ENCODE results near the gene KLK3. TPM values are rescaled to one million over a fixed set of nuclear protein-coding genes. Genes with fewer than 3 reads are reported as not detected.
A peak's percentile ranks its signal among the peaks of the same experiment; 100 is the strongest.

The KLK3 gene
- total RNA-seq, 4 donors from 2014 or later = not detected

DNA sequence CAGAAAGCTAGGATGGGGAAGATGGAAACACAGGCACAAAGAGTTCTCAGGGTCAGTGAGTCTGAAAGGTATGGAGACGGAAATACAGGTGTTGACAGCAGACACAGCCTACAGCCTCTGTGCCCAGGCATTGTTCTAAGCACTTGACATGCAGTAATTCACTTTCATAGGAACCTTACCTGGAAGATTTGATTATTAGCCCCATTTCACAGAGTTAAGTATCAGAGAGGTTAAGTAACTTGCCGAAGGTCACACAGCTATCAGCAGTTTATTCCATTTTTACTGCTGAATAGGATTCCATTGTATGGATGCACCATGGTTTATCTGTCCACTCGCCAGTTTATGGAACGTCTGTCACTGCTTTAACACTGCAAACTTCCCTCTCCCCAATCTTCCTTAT lies 43.3 kb downstream of the KLK3 start:
- TF ChIP-seq, protein P1, sequence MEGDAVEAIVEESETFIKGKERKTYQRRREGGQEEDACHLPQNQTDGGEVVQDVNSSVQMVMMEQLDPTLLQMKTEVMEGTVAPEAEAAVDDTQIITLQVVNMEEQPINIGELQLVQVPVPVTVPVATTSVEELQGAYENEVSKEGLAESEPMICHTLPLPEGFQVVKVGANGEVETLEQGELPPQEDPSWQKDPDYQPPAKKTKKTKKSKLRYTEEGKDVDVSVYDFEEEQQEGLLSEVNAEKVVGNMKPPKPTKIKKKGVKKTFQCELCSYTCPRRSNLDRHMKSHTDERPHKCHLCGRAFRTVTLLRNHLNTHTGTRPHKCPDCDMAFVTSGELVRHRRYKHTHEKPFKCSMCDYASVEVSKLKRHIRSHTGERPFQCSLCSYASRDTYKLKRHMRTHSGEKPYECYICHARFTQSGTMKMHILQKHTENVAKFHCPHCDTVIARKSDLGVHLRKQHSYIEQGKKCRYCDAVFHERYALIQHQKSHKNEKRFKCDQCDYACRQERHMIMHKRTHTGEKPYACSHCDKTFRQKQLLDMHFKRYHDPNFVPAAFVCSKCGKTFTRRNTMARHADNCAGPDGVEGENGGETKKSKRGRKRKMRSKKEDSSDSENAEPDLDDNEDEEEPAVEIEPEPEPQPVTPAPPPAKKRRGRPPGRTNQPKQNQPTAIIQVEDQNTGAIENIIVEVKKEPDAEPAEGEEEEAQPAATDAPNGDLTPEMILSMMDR (IDR thresholded peaks at IDR 0.05) = no peak
- ATAC-seq (ENCODE audit: low FRiP score) (no peak), DNase-seq (ENCODE audit: low spot score) (no peak)

DNA sequence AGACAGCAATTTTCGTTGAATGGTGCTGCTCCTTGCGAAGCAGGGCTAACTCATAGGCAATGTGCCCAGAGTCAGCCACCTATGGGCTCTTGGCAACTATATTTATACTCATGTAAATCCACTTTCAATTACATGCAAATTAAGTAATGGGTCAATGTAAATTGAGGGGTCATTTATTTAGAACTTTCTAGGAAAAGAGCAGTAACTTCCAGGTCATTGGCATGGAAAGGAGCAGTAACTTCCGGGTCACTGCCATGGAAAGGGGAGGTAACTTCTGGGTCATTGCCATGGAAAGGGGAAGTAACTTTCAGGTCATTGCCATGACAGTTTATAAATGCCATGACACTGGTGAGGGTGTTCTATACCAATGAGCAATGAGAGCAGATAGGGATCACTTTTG lies 44.9 kb downstream of the KLK3 start:
- TF ChIP-seq, protein P1 (IDR thresholded peaks at IDR 0.05) = no peak
- DNase-seq (ENCODE audit: low spot score) = no peak

DNA sequence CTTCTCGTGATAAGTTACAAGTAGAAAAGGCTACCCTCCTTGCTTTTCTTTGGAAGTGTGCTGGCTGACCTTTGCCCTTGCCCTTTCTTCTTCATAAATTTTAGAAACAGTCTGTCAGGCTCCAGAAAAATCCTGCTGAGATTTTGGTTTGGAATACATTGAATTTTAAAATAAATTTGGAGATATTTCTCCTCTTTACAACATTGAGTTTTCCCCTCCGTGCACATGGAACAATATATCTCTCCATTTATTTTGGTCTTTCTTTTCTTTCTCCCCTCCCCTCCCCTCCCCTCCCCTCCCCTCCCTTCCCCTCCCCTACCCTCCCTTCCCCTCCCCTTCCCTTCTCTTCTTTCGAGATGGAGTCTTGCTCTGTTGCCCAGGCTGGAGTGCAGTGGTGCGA lies 47.9 kb downstream of the KLK3 start:
- TF ChIP-seq, protein P1 (IDR thresholded peaks at IDR 0.05) = no peak
- ATAC-seq (ENCODE audit: low FRiP score) (no peak), DNase-seq (ENCODE audit: low spot score) (no peak)

More for the DNA sequence above, 44.9 kb downstream of the KLK3 start:
- ATAC-seq (ENCODE audit: low FRiP score) = no peak

DNA sequence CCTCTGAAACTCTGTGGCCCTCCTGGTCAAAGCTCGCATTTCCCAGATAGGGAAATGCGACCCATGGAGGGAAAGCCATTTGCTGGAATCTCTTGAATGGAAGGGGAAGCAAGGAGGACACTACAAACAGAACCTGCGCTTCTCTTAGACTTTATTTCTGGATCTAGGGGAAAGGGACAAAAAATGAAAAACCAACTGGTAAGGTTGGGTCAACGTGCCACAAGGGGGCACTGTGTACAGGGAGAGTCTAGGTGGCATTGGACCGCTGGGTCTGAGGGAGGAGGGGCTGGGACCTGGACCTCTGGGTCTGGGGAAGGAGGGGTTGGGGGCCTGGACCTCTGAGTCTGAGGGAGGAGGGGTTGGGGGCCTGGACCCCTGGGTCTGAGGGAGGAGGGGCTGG lies 51.5 kb downstream of the KLK3 start:
- no peak for DNase-seq (ENCODE audit: low spot score)
- ATAC-seq (ENCODE audit: low FRiP score) = no peak
- TF ChIP-seq, protein P1 (IDR thresholded peaks at IDR 0.05) = no peak

DNA sequence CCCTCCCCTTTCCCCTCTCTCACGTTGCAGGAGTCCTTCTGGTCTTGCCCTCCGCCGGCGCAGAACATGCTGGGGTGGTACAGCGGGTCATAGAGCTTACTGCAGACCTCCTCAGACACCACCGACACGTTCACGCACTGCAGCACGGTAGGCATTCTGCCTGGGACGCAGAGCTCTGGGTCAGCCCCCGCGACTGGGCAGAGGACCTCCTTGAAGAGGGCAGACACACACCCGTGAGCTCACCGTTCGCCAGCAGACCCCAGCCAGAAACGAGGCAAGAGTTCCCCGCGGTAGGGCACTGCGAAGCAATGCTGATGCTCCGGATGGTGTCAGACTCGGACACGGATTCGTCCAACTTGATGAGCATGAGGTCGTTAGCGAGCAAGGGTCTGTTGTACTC lies 53.6 kb downstream of the KLK3 start:
- TF ChIP-seq, protein P1 (IDR thresholded peaks at IDR 0.05) = no peak
- DNase-seq (ENCODE audit: low spot score) (no peak), ATAC-seq (ENCODE audit: low FRiP score) (no peak)

DNA sequence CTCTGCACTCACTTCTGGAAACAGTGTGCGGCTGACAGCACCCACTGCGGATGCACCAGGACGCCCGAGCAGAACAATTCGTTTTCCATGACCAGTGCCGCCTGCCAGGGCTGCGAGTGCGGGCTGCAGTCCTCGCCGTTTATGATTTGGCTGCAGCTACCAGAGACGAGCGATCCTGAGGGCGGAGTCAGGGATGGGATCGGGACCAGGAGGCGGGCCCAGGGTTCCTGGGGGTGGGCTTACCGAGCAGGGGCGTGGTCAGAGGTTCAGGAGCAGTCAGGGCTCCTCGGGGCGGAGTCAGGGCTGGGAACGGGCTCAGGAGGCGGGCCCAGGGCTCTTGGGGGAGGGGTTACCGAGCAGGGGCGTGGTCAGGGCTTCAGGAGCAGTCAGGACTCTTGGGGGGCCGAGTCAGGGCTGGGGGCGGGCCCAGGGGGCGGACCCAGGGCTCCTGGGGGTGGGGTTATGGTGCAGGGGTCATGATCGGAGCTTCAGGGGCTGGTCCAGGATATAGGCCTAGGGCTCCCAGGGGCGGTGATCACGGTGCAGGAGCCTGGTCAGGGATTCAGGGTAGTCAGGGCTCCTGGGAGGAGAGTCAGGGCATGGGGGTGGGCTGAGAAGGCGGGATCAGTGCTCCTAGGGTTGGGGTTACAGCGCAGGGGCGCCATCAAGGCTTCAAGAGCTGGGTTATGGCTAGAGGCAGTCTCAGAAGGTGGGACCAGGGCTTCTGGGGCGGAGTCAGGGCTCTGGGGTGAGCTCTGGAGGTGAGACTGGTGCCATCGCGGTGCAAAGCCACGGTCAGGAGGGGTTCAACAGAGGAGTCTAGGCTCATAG lies 54.7 kb downstream of the KLK3 start:
- no peak for DNase-seq (ENCODE audit: low spot score)
- peak; percentile 60 for ATAC-seq (ENCODE audit: low FRiP score)
- TF ChIP-seq, protein P1 (IDR thresholded peaks at IDR 0.05) = no peak

Other genes starting within 250 kb of the KLK3 start
- gene SYT3, start 215.0 kb upstream of the KLK3 start, total RNA-seq = not detected
- gene C19orf81, start 205.5 kb upstream of the KLK3 start, total RNA-seq = not detected
- 1 to 10 TPM in 1 of 4 donors, under 1 TPM in 1, not detected in 2; 0.37 to 2.2 TPM for gene SHANK1, start 135.1 kb upstream of the KLK3 start, total RNA-seq
- gene CLEC11A, start 131.6 kb upstream of the KLK3 start, total RNA-seq = 10 to 100 TPM; 17.1 to 32.0 (median 21.9) TPM
- not detected for gene GPR32, start 84.5 kb upstream of the KLK3 start, total RNA-seq
- gene ACP4, start 64.5 kb upstream of the KLK3 start, total RNA-seq = not detected
- 1 to 10 TPM in 3 of 4 donors, not detected in 1; 1.0 to 1.4 (median 1.3) TPM for gene KLK1, start 31.1 kb upstream of the KLK3 start, total RNA-seq
- not detected for gene KLK15, start 21.3 kb upstream of the KLK3 start, total RNA-seq
- not detected for gene KLK2, start 18.5 kb downstream of the KLK3 start, total RNA-seq
- not detected for gene KLK4, start 56.5 kb downstream of the KLK3 start, total RNA-seq
- gene KLK5, start 98.1 kb downstream of the KLK3 start, total RNA-seq = 10 to 100 TPM in 1 of 4 donors, 1 to 10 TPM in 2, not detected in 1; 3.3 to 12.2 (median 9.7) TPM
- not detected for gene KLK6, start 114.7 kb downstream of the KLK3 start, total RNA-seq
- 10 to 100 TPM in 2 of 4 donors, 1 to 10 TPM in 1, not detected in 1; 3.6 to 61.7 (median 16.6) TPM for gene KLK7, start 129.0 kb downstream of the KLK3 start, total RNA-seq
- gene KLK8, start 146.7 kb downstream of the KLK3 start, total RNA-seq = 10 to 100 TPM in 1 of 4 donors, 1 to 10 TPM in 2, not detected in 1; 2.8 to 15.0 (median 3.4) TPM
- 10 to 100 TPM in 1 of 4 donors, 1 to 10 TPM in 2, not detected in 1; 1.6 to 14.2 (median 9.8) TPM for gene KLK10, start 164.8 kb downstream of the KLK3 start, total RNA-seq
- 100 to 1,000 TPM in 1 of 4 donors, 10 to 100 TPM in 2, not detected in 1; 21.6 to 116 (median 34.0) TPM for gene KLK11, start 171.7 kb downstream of the KLK3 start, total RNA-seq
- gene KLK12, start 180.1 kb downstream of the KLK3 start, total RNA-seq = not detected
- not detected for gene KLK13, start 210.2 kb downstream of the KLK3 start, total RNA-seq
- not detected for gene KLK14, start 228.0 kb downstream of the KLK3 start, total RNA-seq